Left ventricle myocardium superior (tissue), 1 donor: ENCODE measurements around the gene CDRT15. TPM values are rescaled to one million over a fixed set of nuclear protein-coding genes. Genes with fewer than 3 reads are reported as not detected.

ENCODE experiments used
- ATAC-seq: fragments of 200-7000 bp; cut with Tn5 transposase; one replicate; pipeline ENCODE4 v1.9.1; 2020; ENCODE audit warnings: mild to moderate bottlenecking, moderate library complexity
- DNase-seq: peaks from one replicate; pipeline ENCODE4 v3.0.0-alpha.2; 2020
- intact Hi-C: fragments of 100-400 bp; cut with micrococcal nuclease; formaldehyde crosslinking; loops from one replicate; pipeline ENCODE4 v1.11.0; 2022
- total RNA-seq: library from RNA; stranded (reverse); fragmentation: NEBNext Ultra II Directional; extraction: Animal tissue kit (Norgen Biotek cat#: 25700); gene quantifications from one replicate; pipeline ENCODE4 v1.2.1, GENCODE V29; 2021
- donor health status: DM: no; HTN: yes; CAD: no; lungs with severe emphysema.

The CDRT15 gene
- total RNA-seq, 1 donor from 2014 or later = not detected

DNA sequence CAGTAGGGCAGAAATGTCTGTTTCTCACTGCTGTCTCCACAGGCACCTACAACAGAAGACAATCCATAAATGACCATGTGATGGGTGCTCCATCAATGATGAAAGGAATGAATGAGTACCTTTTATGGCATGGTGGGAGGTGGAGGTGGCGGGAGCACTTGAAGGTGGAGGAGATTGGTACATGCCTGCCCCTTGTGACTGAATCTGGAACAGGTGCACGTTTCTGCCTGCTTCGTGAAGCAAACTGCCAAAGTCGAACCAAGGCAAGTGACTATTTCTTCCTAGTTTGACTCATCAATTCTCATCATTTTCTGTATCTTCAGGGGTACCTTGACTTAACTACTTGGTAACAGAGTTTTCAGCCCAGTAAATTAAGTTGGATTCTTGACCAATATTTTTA, 25.4 kb downstream of the CDRT15 start:
- ATAC-seq (no peak), DNase-seq (no peak)
- intact Hi-C loops = no loop called here

DNA sequence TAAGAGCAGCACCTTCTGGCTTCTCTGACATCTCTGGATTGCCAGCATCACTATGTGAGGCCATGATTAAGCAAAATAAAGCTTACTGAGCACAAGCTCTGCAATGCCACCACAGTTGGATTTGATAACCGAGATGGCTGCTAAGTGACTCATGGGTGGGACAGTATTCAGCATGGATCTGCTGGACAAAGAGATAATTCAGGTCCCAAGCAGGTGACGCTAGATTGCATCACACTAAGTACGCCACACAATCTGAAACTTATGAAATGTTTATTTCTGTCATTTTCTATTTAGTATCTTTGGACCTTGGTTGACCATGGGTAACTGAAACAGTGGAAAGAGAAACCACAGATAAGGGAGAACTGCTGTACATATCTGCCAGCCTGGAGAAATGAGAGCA, 27.4 kb downstream of the CDRT15 start:
- intact Hi-C loops = no loop called here

DNA sequence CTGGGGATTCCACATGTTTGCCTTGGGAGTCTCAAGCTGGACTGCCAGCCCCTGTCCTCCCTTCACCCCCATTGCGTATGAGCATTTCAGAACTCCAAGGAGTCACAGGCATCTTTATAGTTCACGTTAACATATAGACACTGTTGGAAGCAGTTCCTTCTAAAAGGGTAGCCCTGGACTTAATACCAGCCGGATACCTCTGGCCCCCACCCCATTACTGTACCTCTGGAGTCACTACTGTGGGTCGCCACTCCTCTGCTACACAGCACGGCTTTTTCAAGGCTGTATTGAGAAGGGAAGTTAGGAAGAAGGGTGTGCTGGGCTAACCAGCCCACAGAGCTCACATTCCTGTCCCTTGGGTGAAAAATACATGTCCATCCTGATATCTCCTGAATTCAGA, 28.9 kb downstream of the CDRT15 start:
- DNase-seq (no peak), ATAC-seq (no peak)
- intact Hi-C loops = no loop called here

More for the DNA sequence above, 27.4 kb downstream of the CDRT15 start:
- no peak for DNase-seq
- ATAC-seq = no peak

DNA sequence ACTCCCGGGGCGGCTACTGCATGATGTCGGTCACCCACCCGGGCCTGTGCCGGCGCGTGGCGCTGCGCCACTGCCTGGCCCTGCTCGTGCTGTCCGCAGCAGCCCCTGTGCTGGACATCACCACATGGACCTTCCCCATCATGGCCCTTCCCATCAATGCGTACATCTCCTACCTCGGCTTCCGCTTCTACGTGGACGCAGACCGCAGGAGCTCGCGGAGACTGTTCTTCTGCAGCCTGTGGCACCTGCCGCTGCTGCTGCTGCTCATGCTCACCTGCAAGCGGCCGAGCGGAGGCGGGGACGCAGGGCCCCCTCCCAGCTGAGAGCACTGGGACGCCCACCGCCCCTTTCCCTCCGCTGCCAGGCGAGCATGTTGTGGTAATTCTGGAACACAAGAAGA, 29.8 kb downstream of the CDRT15 start:
- DNase-seq (no peak), ATAC-seq (no peak)
- intact Hi-C loops = no loop called here

DNA sequence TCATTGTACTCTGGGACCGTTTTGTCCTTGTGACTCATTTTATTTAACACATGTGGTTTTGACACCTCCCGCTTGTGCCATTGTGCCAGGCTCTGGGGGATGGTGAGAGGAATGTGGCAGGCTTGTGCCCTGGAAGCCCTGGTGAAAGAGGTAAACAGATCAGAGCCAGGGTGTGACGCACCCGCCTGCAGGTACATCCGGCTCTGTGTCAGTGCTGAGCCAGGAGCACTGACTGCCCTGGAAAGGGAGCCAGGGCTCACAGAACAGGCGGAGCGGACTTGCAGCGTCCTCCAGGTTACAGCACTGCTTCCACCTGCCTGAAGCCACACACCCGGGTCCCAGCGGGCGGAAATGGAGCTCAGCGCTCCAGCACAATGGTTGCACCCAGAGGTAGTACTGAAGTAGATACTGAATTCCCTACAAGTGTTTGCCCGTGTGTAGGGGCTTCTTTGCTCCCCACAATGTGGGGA, 30.6 kb downstream of the CDRT15 start:
- DNase-seq = peak; percentile 91
- intact Hi-C loops = no loop called here
- peak; percentile 98 for ATAC-seq

DNA sequence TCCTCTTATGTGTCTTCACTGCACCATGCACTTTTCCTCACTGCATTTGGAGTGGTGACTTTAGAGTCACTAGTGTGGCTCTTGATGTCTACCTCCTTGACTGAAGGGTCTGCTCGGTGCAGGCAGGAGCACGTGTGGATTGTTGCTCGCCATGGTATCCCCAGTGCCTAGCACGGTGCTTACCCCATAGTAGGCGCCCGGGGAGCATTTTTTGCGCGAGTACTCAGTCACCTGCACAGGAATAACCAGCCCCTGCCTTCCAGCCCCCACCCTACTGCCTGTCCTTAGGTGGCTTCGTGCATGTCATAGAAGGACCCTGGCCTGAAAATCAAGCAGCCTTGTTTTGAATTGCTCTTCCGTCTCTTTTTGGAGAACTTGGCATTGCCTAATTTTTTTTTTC, 31.3 kb downstream of the CDRT15 start:
- intact Hi-C loops = no loop called here
- DNase-seq (no peak), ATAC-seq (peak; percentile 5)

DNA sequence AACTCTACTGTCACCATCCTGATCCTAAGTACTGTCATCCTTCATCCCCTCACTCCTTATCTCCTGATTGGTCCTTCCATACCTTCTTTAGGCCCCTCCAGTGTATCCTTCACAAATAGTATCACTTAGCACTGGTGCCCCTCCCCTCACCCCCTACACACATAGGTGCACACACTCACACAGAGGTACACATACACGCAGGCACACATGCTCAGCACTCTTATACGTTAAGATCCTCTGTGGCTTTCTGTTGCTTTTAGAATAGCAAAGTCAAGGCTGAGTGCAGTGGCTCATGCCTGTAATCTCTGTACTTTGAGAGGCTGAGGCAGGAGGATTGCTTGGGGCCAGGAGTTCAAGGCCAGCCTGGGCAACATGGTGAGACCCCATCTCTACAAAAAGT, 32.1 kb downstream of the CDRT15 start:
- no peak for DNase-seq
- no peak for ATAC-seq
- intact Hi-C loops = no loop called here

DNA sequence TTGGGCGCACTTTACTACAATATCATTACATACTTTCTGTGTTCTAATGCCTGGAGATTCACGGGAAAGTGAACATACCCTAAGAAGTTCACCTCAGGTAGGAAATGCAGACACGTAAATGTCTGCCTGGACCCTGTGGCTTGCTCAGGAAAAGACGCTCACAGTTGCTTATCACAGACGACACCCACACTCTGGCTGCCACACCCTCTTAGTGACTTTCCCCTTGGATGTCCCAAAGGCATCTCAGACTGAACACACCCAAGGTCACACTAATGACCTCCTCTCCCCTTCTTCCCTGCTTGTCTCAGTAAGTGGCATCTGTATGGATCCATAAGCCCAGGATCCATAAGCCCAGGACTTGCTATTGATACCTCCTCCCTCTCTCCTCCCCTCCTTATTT, 32.6 kb downstream of the CDRT15 start:
- ATAC-seq (no peak), DNase-seq (no peak)
- intact Hi-C loops = no loop called here

DNA sequence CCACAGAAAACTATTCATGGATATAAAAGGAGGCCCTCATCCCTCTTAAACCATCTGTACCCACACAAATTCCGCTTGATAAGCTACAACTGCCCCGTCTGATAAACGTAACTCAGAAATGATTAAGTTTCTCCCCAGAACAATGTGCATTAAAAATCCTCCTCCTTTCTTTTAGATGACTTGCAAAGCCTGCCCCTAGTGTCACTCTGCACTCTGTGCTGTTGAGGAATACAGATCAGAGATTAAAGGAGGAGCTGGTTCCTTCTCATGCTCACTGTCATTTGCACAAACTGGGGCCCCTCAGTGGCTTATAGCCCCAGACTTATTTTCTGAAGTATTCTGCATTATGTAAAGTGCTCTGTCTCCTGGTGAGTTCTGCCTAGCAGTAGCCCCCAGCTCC, 33.3 kb downstream of the CDRT15 start:
- intact Hi-C loops = no loop called here
- DNase-seq (no peak), ATAC-seq (no peak)

DNA sequence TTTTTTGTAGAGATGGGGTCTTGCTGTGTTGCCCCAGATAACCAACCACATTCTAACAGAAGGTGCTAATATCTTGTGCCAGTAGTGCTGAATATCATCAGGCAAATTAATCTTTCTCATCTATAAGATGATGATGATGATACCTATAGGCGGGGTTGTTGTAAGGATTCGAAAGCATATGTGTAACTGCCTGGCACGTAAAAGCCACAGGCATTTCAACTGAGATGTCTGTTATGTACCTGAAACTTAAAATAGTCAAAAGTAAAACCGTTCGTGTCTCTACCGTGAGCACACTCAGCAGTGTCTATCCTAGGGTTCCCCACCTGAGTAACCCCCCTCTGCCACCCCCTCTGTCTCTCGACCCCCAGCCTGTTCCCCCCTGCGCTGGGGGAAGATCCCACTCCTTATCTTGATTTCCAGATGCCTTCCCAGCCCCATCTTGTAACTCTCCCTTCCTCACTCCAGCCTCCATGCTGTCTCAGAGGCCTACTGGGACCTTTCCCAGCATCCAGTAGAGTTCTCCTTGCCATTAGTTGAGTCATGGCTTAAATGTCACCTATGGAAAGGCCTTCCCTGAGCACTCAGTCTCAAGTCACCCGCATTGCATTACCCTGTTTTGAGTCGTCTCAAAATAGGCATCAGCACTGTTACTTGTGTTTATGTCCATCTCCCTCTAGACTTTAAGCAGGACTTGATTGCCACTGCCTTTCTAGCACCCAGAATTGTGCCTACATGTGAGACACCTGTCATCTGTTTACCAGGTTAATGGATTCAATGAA, 34.1 kb downstream of the CDRT15 start:
- ATAC-seq (no peak), DNase-seq (no peak)
- intact Hi-C loops = no loop called here

DNA sequence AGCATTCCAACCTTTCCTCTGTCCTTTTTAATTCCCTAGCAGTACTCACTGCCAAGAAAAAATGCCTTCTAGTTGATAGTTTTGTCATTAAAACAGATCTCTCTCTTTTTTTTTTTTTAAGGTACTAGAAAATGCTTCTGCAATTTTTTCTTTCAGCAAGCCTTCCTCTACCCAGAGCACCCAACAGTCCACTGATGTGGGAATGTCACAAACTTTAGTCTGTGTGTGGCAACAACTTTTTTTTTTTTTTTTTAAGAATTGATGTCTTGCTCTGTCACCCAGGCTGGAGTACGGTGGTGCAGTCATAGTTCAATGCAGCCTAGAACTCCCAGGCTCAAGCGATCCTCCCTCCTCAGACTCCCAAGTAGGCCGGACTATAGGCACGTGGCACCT, 34.7 kb downstream of the CDRT15 start:
- DNase-seq (no peak), ATAC-seq (no peak)
- intact Hi-C loops = no loop called here

DNA sequence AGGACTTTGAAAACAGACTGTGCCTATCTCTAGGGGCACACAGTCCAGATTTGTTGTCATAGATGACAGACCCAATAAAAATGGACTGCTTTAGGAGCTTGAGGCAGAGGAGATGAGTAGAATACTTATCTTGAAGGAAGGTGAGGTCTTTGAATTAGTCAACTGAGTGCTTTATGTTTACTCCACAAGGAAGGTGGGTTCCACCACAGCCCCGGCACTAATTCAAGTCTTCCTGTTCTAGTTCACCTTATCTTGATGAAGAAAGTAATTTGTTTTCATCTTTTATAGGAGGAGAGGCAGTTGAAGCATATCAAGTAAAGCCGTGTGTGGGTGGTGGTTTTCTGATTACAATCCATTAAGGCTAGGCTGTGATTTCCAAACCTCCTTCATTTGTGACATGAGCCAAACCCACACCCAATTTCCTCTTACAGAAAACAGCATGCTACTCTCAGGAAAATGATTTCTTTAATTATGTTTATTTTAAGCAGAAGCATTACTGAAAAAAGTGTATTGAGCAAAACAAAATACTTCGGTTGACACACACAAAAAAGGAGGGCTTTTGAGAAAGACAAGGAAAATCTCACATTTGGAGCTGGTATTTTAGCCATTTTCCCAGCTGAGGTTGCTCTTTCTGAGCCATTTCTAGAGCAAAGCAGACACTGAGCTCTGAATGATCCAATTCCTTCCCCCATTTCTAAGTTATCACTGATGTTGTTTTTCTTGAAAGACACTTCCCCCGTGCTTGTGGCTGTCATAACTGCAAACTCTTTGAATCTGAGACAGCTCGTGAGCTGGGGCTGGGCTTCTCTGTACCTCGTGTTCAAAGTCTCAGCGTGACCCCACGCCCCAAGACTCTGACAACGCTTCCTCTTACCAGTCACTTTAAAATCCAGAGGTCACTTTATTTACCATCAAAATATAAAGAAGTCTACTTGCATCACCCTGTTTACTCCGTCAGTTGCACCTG, 35.4 kb downstream of the CDRT15 start:
- ATAC-seq = no peak
- DNase-seq = no peak
- intact Hi-C loops = no loop called here

DNA sequence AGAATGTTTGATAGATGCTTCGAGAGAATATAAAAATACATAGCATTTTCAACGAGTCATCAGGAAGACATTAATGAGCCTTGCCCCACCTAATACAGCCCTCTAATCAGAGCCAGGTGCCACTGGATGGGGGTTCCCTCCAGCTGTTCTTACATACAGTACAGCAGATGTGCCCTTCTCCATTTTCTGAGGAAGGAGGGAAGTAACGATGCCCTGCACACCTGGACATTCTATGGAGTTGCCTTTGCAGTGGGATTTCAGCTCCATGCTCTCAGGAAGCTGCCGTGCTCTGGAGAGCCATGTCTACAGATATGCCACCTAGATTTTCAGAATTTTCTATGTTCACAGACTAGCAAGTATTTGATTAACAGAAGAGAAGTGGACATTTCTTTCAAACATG, 36.3 kb downstream of the CDRT15 start:
- intact Hi-C loops = no loop called here
- DNase-seq (no peak), ATAC-seq (no peak)

DNA sequence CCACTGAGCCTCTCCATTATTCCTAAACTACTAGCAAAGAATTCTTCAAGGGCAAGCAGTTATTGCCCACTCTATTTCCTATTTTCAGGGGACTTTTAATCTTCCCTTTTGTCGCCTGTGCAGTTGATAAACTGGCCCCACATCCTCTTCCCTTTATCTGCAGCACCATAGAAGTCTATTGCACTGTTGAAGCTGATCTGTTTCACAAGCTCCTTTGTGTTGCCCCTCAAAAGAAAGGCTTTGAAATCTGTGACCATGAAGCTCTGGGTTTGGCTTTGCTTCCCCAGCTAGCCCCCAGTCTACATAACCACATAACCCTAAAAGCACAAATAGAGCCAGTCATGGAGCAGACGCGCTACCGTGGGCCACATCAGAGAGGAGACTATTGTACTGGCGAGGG, 37.1 kb downstream of the CDRT15 start:
- no peak for DNase-seq
- no peak for ATAC-seq
- intact Hi-C loops = no loop called here

DNA sequence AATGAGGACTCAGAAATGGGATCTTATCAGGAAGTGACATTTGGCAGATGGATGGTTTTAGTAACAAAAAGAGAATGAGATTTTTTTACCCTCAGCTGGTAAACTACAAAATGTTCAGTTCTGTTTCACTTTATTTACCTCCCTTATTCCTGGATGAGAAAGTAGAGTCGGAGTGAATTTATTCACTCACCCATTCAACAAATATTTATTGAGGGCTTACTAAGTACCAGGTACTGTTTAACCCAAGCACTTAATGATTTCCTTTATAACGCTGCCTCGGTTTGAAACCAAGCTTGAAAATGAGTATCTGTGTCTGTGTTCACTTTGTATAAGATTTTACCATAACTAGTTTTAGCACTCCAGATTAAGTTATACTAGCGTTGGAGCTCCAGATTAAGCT, 38.1 kb downstream of the CDRT15 start:
- intact Hi-C loops = no loop called here
- DNase-seq (no peak), ATAC-seq (no peak)

DNA sequence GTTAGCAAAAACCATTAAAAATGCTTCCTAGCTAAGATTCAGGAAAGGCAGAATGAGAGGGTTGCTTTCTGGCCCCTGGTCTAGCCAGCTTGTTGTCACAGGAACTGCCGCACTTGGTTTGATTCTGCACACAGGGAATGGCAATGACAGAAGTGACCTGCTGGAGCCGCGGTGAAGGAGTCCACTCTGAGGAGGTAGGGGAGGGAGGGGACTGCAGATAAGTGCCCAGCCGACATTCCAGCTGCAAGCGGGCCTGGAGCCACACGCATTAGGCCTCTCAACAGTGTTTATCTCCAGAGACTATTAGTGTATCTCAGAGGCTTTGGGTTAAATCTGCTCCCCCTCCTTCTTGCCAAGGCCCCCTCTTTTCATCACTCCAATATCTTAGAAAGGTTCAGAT, 38.6 kb downstream of the CDRT15 start:
- ATAC-seq = peak; percentile 95
- intact Hi-C loops = no loop called here
- DNase-seq = peak; percentile 61

DNA sequence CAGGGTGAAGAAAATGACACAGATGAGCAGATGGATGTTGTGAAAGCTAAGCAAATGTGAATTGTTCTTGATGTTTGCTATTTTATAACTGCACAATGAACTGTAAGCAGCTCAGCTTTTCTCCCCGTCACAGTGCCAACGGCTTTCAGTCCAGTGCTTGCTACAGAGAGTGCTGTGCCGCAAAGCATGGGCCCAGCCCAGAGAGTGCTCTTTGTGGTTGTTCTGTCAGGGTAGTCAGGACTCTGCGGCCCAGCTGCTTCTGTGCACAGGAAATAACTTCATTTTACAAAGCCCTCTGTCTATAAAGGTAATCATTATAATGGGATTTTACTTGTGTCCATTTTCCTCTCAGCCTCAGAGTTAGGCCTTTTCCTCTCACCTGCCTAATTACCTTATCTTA, 39.1 kb downstream of the CDRT15 start:
- intact Hi-C loops = no loop called here
- DNase-seq (peak; percentile 30), ATAC-seq (peak; percentile 42)

DNA sequence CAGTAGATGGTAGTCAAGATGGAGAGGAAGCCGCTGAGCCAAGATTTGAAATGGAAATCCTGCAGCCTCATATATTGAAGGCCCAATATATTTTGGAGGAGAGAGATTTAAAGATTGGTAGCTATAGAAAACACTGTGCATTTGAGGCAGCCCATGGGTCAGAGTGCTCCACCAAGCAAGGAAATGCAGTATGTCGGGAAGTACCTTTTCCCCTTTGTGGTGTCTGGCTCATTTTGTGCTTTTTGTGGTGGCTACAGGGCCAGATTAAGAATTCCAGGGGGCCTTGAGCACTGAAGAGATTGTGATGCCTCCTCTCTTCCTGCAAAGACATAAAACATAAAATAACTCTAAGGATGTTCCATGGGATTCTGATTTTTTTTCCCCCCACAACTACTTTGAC, 39.6 kb downstream of the CDRT15 start:
- intact Hi-C loops = no loop called here
- ATAC-seq = no peak

DNA sequence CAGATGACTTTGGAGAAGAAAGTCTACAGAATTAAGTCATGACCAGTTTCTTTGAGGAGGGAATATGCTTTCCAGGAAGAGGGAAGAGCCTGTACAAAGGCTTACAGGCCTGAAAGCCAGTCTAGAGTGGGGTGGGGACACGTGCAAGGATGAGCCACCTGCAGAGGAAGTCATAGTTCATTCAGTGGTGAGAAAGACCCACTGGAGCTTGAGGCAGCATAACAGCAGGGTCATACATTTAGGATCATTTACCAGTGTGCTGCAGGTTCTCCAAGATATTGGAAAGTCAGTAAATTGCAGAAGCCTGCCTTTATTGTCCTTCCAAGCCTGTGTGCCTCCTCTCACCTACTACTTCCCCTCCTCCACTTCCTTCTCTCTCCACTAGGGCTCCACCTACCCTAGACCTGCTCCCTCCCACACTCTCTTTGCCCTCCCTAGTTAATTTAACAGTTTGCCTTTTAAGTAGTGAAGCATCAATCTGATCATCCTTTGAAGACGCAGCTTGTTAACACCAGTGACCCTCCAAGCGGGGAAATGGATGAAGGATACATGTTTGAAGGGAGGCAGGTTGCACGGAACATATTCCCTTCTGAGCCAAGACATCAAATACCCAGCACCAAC, 40.2 kb downstream of the CDRT15 start:
- intact Hi-C loops = no loop called here
- no peak for ATAC-seq
- DNase-seq = no peak

More for the DNA sequence above, 39.6 kb downstream of the CDRT15 start:
- no peak for DNase-seq
